Activated CD8-positive, alpha-beta memory T cell treated with anti-CD3 and anti-CD28 coated beads, Interleukin-2, amount 50 U/mL, for 1 hour (primary cell): ENCODE measurements around the gene TGIF1.
"Not testable (repeated sequence)": the region's sequence is repeated elsewhere in the genome, so short reads cannot be mapped to it uniquely, and the experiment has no call there.

Experiments
- DNase-seq: peaks from one replicate; pipeline ENCODE4 v3.0.0-alpha.2; 2020; ENCODE audit errors: extremely low read depth

Gene TGIF1

DNA sequence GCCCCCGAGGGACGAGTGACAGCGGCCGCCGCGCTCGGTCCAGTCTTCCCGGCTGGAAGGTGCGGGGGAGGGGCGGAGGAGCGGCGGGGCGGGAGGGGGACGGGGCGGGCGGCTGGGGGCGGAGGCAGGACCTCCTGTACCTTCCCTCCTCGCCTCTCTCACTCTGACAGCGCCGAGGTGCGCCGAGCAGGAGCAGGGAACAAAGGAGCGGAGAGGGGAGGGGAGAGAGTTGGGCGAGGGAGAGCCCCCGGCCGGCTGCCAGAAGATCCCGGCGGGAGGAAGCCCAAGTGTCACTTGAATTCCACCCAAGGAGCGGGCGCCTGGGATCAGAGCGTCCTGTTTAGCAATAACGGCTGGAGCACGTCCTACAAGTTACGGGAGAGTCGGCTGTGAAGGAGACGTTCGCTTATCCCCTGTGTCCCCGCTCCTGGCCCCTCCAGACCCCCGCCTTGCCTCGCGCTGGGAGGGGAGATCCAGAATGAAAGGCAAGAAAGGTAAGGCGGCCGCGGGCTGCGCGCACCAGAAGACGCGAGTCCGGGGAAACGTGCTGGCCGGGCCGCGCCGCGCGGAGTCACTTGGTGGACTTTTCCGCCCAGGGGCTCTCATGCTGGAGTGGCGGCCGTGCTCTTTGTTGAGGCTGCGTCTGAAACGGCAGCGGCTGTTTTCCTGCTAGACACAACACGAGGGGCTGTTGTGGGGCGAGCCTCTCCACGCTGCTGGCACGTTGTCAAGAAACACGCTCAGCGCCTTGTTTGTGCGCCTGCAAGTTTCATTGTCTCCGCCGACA is at the start of gene TGIF1:
TGIF1 (plus strand) TSS at position 161 of the 787 bp plus-strand sequence; CDS start at position 479, 318 bp downstream.
- DNase-seq, result peak; percentile 77

DNA sequence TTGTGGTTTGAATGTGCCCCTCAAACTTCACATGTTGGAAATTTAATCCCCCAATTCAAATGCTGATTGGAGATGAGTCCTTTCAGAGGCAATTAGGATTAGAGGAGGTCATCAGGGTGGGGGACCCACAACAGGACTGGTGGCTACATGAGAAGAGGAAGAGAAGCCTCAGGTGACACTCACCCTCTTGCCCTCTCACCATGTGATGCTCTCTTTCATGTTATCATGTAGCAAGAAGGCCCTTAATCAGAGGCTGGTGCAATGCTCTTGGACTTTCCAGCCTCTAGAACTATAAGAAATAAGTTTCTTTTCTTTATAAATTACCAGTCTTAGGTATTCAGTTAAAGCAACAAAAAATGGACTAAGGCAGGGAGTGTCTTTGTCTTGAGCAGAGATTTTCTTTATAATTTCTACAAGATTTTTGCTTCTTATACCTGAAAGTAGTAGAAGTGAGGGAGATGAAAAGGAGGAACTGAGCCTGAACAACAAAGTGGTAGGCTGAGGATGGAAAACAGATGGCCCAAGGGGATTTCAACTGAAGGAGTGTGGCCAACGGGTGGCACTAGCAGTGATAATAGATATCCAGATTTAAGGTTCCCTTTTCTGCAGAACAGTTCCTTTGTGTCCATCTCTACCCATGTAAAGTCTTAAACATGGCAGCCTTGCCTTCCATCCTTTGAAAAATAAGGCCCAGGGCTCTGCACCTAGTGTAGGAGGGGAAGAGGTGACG is 49.2 kb upstream of the TGIF1 start:
- no peak for DNase-seq

DNA sequence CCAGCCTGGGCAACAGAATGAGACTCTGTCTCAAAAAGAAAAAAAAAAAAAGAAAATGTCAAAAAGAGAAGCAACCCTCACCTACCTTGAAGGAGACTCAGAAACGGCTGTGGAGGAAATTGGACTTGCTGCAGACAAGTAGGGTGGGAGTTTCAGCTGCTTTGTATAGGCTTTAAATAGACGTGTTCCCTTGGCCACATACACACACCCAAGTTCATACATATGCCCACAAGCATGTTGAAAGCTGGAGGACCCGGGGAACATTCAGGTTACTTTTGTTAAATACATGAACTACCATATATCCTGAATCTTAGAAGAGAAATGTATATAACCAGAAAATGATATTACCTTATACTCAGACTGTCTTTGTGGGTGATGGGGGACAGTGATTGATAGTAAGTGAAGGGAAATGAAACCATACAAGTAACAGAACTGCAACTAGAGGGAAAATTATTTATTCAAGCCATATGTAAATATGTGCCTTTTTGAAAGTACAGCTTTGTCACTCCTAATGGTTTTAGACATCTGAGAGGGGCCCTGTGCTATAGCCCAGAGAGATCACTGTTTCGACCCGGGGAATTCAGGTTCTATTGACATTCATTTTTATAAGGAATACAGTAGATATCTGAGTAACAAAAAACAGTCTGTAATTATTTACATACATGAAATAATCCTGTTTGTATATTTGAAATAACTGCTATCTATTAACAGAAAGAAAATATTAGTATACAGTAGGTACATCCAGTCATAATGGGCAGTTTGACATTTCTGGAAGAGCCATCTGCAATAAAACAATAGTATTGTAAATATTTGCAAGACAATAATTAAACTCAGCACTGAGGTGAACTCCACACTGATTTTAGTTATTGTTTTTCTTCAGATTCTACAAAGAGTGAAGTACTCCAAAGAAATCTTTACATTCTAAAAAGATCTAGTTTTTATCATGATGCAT is 48.0 kb upstream of the TGIF1 start:
- no peak for DNase-seq

DNA sequence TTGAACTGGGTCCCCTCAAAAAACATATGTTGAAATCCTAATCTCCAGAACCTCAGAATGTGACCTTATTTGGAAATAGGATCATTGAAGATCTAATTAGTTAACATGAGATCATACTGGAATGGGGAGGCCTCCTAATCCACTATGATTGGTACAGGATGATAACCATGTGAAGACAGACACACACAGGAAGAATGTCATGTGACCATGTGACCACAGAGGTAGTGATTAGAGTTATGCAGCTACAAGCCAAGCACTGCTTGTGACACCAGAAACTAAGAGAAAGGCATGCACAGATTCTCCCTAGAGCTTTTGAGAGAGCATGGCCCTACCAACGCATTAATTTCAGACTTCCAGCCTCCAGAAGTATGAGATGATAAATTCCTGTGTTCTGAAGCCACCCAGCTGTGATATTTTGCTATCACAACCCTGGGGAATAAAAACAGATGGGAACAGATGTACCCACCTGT is 47.0 kb upstream of the TGIF1 start:
- DNase-seq, result no peak

DNA sequence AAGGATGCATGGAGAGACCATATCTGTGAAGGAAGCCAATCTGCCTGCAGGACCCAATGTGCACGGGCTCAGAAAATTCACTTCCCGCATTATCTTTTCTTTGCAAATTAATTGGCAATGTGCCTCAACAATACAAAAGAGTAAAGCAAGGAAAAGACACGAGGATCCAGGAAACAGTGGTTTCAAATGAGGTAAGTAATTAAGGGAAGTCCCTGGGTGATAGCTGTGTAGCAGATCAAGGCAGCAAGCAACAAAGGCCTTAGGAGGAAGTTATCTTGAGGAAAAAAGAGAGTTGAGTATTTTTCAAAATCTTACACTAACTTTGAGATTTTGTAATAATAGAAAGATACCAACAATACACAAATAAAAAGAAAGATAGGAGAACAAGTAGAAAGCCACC is 44.3 kb upstream of the TGIF1 start:
- no peak for DNase-seq

DNA sequence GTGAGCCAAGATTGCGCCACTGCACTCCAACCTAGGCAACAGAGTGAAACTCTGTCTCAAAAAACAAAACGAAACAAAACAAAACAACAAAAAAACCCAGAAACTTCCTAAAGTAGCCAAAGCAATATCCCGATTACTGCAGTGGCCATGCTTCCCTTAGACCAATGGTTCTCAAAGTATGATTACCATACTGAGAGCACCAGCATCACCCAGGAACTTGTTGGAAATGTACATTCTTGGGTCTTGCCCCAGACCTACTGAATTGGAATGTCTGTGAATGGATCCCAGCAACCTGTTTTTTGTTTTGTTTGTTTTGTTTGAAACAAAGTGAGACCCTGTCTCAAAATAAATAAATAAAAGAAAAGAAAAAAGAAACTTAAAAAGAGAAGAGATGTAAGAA is 41.9 kb upstream of the TGIF1 start:
- no peak for DNase-seq

DNA sequence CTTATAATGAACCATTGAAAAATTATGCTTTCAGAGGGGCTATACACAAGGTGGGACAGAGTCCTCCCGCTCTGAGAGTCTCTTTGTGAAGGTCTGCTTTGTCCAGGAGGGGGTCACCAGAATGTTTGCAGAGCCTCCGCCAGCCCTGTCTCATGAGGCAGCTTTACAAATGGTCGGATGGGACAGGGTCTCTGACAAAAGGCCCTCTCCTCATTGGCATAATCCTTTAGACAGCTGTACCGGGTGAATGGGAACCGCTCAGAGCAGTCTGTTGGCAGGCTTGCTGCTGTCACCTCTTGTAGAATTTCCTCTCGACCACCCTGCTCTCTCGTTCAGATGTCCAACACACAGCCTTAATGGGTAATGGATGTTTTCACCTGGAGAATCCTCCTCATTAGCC is 40.2 kb upstream of the TGIF1 start:
- no peak for DNase-seq

DNA sequence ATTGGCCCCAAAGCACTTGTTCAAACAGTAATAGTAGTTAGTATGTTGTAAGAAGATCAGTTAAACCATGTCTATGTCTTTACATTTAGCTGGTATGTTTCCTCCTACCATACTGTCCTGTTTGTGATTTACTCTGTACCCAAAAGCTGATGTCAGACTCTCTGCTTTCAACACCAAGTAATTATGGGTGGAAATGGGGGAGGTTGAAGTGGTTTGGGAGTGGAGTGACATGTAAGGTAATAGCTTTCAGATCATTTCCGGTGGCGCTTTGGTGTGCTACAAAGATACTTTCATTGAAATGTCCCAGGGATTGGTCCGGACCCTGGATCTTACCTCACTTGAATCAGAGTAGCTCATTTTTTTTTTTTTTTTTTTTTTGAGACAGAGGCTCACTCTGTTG is 39.7 kb upstream of the TGIF1 start:
- DNase-seq, result no peak

DNA sequence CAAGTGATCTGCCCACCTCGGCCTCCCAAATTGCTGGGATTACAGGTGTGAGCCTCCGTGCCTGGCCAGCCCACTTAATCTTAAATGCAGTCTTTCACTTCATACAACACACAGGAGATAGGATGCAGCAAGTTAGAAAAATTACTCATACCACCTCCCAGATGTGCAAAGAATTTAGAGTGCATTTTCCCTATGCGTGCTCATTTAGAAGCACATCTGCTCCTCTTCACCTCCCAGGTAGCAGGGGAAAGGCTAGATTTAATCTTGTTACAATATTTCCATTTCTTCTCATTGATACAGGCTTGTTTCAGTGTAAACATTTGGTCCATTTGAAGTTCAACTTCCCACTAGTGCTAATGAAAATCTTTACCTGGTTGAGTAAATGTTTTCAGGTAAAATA is 39.1 kb upstream of the TGIF1 start:
- DNase-seq, result not testable (repeated sequence)

DNA sequence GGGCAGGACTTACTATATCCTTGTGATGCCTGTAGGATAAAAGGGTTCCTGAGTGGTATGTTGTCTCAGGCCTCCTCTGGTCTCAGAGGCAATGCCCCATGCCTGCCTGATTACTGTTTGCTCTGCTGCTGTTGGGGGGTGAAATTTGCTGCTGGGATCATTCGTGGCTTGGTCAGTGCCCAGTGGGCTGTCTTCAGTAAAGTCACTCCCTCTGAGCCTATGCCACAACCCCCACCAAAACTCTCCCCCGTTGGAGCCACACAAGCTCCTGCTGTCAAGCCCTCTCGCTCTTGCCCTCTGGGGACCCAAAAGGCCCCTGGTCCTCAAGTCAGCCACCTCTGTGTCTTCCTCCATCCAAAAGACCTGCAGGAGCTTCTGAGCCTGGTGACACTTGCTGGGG is 38.6 kb upstream of the TGIF1 start:
- DNase-seq, result no peak

DNA sequence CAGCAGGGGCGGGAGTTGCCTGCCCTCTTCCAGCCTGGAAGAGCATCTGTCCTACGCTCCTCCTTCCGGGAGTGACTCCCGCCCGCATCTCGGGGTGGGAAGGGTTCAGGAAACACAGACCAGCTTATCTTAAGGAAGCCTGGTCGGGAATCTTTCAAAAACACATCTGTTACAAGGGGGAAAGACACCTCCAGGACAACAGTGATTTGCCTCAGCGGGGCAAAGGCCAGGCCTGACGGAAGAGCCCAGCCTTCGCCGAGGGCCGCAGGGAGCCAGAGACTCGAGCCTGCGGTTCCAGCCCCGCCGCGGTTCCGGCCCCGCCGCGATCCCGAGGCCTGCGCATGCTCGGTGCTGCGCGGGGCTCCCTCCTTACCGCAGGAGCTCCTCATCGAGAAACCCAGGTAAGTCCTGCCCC is 38.1 kb upstream of the TGIF1 start:
- DNase-seq, result no peak

DNA sequence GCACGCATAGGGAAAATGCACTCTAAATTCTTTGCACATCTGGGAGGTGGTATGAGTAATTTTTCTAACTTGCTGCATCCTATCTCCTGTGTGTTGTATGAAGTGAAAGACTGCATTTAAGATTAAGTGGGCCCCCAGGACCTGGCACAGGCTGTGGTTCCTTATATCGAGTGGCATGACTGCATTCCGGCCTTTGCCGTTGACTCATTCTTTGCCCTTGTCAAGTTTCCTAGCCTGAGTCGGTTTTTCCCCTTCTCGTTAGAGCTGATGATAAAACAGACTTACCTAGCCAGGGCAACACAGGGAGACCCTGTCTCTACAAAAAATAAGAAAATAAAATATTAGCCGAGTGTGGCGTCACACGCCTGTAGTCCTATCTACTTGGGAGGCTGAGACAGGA is 37.4 kb upstream of the TGIF1 start:
- not testable (repeated sequence) for DNase-seq

DNA sequence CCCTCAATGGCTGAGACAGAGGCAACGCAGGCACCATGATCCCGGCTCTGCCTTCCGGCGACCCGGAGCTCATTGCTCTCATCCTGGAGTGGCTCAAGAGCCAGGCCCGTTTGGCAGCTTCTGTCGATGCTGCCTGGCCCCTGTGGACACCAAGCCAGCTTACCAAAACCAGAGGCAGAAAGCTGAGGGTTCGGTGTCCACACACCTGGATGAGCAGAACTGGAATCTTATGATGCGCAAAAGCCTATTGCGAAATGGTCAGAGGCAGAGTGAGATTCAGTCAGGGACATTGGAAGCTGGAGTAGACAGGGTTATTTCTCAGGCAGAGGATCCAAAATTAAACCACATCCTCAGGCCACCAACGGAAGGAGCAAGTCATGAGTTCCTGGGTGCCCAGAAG is 34.9 kb upstream of the TGIF1 start:
- no peak for DNase-seq

DNA sequence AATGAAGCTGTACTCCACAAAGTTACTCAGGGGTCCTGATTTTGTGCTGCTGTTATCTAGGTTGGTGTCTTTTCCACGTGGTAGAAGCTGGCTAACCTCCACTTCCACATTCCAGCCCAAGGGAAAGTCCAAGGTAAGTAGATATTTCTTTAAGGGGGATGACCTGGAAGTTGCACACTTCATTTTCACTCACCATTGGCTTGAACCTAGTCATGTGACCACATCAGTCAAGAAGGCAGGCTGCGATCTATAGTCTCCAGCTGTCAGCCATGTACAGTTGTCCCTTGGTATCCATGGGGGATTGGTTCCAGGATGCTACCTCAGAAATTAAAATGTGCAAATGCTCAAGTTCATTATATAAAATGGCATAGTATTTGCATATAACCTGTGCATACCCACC is 31.9 kb upstream of the TGIF1 start:
- DNase-seq, result no peak

DNA sequence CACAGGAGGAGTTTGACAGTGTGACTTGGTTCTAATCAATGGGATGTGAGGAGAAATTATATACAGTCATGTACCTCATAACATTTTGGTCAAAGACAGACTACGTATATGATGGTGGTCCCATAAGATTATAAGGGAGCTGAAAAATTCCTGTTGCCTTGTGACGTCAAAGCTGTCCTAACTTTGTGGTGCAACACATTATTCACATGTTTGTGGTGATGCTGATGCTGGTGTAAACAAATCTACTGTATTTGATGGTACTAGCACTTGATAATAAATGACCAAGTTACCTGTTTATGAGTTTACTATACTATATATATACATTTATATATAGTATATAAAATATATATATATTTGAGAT is 29.1 kb upstream of the TGIF1 start:
- no peak for DNase-seq

DNA sequence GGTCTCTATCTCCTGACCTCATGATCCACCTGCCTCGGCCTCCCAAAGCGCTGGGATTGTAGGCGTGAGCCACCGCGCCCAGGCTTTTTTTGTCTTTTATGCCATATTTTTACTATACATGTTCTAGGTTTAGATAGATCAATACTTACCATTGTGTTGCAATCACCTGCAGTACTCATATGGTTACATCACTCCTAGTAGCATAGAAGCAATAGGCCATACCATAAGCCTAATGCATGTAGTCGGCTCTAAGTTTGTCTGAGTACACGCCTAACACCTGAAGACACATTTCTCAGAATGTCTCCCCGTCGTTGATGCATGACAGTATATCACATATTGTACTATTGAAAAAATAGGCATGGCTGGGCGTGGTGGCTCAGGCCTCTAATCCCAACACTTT is 27.1 kb upstream of the TGIF1 start:
- no peak for DNase-seq

DNA sequence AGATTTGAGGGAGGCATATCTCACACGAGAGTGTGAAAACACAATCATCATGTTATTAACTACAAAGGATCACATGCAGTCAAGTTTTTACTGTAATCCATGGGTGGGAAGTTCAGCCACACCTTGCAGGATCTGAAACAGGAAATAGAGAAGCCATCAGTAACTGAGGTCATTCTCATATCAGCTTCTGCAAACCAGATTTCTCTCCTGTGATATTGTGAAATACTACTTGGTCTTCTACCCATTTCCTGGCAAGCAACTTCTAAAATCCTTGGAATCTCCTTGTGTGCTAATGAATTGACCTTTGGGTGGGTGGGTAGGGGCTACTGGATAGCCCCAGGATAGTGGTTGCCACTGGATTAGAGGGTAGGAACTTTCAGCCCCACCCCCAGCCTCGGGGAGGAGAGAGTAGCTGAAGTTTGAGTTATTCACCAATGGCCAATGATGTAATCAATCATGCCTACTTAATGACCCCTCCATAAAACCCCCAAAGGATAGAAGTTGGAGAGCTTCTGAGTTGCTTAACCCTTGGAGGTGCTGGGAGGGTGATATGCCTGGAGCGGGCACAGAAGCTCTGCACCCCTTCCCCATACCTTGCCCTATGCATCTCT is 25.6 kb upstream of the TGIF1 start:
- no peak for DNase-seq

DNA sequence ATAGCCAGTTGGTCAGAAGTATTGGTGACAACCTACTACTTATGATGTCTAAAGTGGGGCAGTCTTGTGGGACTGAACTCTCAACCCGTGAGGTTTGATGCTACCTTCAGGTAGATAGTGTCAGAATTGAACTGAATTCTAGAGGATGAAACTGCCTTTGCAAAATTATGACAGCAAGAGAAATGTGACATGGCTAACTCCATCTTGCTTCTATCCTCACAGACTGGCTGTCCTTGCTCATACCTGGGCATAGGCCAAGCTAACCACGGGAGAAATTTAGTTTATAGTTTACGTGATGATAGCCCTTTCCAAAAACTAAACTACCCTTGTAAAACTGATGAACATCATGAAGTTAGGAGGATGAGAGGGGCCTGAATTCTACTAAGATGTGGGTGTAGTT is 24.9 kb upstream of the TGIF1 start:
- no peak for DNase-seq

DNA sequence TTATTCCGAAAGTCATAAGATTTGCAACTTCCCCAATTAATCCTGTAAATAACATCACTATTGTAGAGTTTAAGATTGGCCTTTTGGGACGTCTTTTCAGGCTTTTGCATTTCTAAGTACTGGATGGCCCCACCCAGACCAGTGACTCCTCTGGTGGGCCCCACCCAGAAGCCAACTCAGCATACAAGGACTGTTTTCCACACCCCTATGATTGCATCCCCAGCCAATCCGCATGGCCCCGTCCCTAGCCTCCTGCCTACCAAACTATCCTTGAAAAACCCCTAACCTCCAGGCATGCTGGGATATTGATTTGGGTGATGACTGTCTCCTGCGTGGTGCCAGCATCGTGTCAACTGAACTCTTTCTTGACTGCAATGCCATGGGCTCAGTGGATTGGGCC is 24.5 kb upstream of the TGIF1 start:
- DNase-seq, result no peak

DNA sequence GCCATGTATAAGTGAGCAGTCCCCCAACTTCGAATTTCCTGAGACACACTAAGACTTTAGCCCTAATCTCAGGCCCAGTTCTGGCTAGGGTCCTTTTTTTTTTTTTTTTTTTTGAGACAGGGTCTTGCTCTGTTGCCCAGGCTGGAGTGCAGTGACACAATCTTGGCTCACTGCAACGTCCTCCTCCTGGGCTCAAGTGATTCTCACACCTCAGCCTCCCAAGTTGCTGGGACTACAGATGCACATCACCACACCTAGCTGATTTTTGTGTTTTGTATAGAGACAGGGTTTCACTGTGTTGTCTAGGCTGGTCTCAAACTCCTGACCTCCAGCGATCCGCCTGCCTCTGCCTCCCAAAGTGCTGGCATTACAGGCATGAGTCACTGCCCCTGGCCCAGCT is 23.9 kb upstream of the TGIF1 start:
- DNase-seq, result no peak

DNA sequence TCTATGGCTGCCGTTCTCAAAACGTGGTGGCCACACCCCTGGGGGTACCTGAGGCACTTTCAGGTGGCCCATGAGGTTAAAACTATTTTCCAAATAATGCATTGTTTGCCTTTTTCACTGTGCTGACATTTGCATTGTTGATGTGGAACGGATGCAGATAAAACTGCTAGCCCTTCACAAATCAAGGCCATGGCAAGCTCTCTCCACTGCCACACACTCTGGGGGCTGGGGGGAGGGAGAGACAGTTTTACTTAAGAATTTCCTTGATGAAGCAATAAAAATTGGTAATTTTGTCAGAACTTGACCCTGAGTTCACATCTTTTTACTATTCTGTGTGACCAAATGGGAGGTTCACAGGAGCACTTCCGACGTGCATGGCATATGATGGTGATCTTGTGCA is 22.0 kb upstream of the TGIF1 start:
- no peak for DNase-seq

DNA sequence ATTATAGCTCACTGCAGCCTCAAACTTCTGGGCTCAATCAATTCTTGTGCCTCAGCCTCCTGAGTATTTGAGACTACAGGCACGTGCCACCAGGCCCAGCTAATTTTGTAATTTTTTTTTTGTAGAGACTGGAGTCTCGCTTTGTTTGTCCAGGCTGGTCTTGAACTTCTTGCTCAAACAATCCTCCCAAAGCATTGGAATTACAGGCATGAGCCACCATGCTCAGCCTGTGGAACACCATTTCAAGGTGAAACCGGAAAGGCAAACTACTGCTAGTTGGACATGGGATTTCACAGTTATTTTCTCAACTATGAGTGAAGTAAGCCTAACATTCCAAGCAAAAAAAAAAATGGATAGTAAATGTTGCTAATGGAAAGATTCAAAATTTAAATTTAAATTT is 20.9 kb upstream of the TGIF1 start:
- no peak for DNase-seq
